Retina (tissue), 1 donor: ENCODE measurements around the gene FERMT2.
"Not testable (repeated sequence)": the region's sequence is repeated elsewhere in the genome, so short reads cannot be mapped to it uniquely, and the experiment has no call there.

ENCODE experiments used
- DNase-seq: peaks from one replicate; pipeline ENCODE4 v3.0.0-alpha.2; 2016

FERMT2 gene

GRCh38 chr14:52900731-52901130 is 50.1 kb downstream of the FERMT2 start:
- no peak for DNase-seq

GRCh38 chr14:52898496-52898895 is 52.4 kb downstream of the FERMT2 start:
- DNase-seq = no peak

GRCh38 chr14:52895000-52895399 is 55.9 kb downstream of the FERMT2 start:
- no peak for DNase-seq

GRCh38 chr14:52891800-52892199 is 59.0 kb downstream of the FERMT2 start:
- no peak for DNase-seq

- DNase-seq = no peak
Observed at GRCh38 chr14:52888839-52889838, 61.7 kb downstream of the FERMT2 start.

GRCh38 chr14:52888159-52888558 is 62.7 kb downstream of the FERMT2 start:
- DNase-seq = no peak

- DNase-seq = no peak
Observed at GRCh38 chr14:52885230-52885629, 65.6 kb downstream of the FERMT2 start.

- no peak for DNase-seq
Observed at GRCh38 chr14:52883658-52884057, 67.2 kb downstream of the FERMT2 start.

GRCh38 chr14:52882824-52883223 is 68.0 kb downstream of the FERMT2 start:
- no peak for DNase-seq

- no peak for DNase-seq
Observed at GRCh38 chr14:52879958-52880357, 70.9 kb downstream of the FERMT2 start.

GRCh38 chr14:52878946-52879345 is 71.9 kb downstream of the FERMT2 start:
- DNase-seq = no peak

GRCh38 chr14:52878469-52878868 is 72.4 kb downstream of the FERMT2 start:
- DNase-seq = no peak

- no peak for DNase-seq
Observed at GRCh38 chr14:52877628-52878027, 73.2 kb downstream of the FERMT2 start.

GRCh38 chr14:52876806-52877205 is 74.0 kb downstream of the FERMT2 start:
- no peak for DNase-seq

GRCh38 chr14:52876311-52876710 is 74.5 kb downstream of the FERMT2 start:
- no peak for DNase-seq

GRCh38 chr14:52875707-52876106 is 75.1 kb downstream of the FERMT2 start:
- DNase-seq = no peak

GRCh38 chr14:52874389-52874788 is 76.5 kb downstream of the FERMT2 start:
- DNase-seq = no peak

- no peak for DNase-seq
Observed at GRCh38 chr14:52873694-52874093, 77.2 kb downstream of the FERMT2 start.

- DNase-seq = no peak
Observed at GRCh38 chr14:52873065-52873464, 77.8 kb downstream of the FERMT2 start.

- DNase-seq = no peak
Observed at GRCh38 chr14:52871606-52872005, 79.2 kb downstream of the FERMT2 start.

- no peak for DNase-seq
Observed at GRCh38 chr14:52868911-52869618, 81.8 kb downstream of the FERMT2 start.

- DNase-seq = not testable (repeated sequence)
Observed at GRCh38 chr14:52864893-52865292, 86.0 kb downstream of the FERMT2 start.

GRCh38 chr14:52863334-52863700 is 87.5 kb downstream of the FERMT2 start:
- no peak for DNase-seq
